Measurements from ENCODE around the gene LGI4.

The LGI4 gene

GRCh38 chr19:35080613-35081170, 54.2 kb downstream of the LGI4 start:
- Histone ChIP-seq H3K27ac (ENCODE audit: poor library complexity, severe bottlenecking) (no peak overlapping the region), H3K4me3 (ENCODE audit: severe bottlenecking) (no peak overlapping the region), H3K27me3 (ENCODE audit: insufficient read depth, poor library complexity, severe bottlenecking) (no peaks in the 10 kb centered on the region), H3K9me3 (ENCODE audit: severe bottlenecking) (no peaks in the 10 kb centered on the region), H3K36me3 (ENCODE audit: low read depth) (no peaks in the 10 kb centered on the region), H3K4me1 (ENCODE audit: insufficient read depth, poor library complexity, severe bottlenecking) (no peaks in the 10 kb centered on the region)
- ATAC-seq (ENCODE audit: low read depth) (no peak), DNase-seq (ENCODE audit: low spot score) (no peak)
- TF ChIP-seq CTCF (IDR thresholded peaks at IDR 0.05; ENCODE audit: poor library complexity, severe bottlenecking): no peak

- no peak overlapping the region for H3K4me3 ChIP-seq (ENCODE audit: severe bottlenecking)
- H3K27ac ChIP-seq (ENCODE audit: poor library complexity, severe bottlenecking): no peak overlapping the region
- no peaks in the 10 kb centered on the region for H3K9me3 ChIP-seq (ENCODE audit: severe bottlenecking)
- ATAC-seq (ENCODE audit: low read depth): no peak
- no peak for TF ChIP-seq CTCF (IDR thresholded peaks at IDR 0.05; ENCODE audit: poor library complexity, severe bottlenecking)
- DNase-seq (ENCODE audit: low spot score): no peak
- no peaks in the 10 kb centered on the region for H3K36me3 ChIP-seq (ENCODE audit: low read depth)
- no peaks in the 10 kb centered on the region for H3K4me1 ChIP-seq (ENCODE audit: insufficient read depth, poor library complexity, severe bottlenecking)
- no peaks in the 10 kb centered on the region for H3K27me3 ChIP-seq (ENCODE audit: insufficient read depth, poor library complexity, severe bottlenecking)
Measured at GRCh38 chr19:35079826-35080225, 55.0 kb downstream of the LGI4 start.

GRCh38 chr19:35077411-35078223, 57.2 kb downstream of the LGI4 start:
- no peak overlapping the region for H3K27ac ChIP-seq (ENCODE audit: poor library complexity, severe bottlenecking)
- no peaks in the 10 kb centered on the region for H3K27me3 ChIP-seq (ENCODE audit: insufficient read depth, poor library complexity, severe bottlenecking)
- no peaks in the 10 kb centered on the region for H3K9me3 ChIP-seq (ENCODE audit: severe bottlenecking)
- no peak for TF ChIP-seq CTCF (IDR thresholded peaks at IDR 0.05; ENCODE audit: poor library complexity, severe bottlenecking)
- no peak overlapping the region for H3K4me3 ChIP-seq (ENCODE audit: severe bottlenecking)
- no peaks in the 10 kb centered on the region for H3K4me1 ChIP-seq (ENCODE audit: insufficient read depth, poor library complexity, severe bottlenecking)
- DNase-seq (ENCODE audit: low spot score): no peak
- no peaks in the 10 kb centered on the region for H3K36me3 ChIP-seq (ENCODE audit: low read depth)
- ATAC-seq (ENCODE audit: low read depth): no peak

- Histone ChIP-seq H3K4me3 (ENCODE audit: severe bottlenecking) (no peak overlapping the region), H3K4me1 (ENCODE audit: insufficient read depth, poor library complexity, severe bottlenecking) (no peaks in the 10 kb centered on the region), H3K36me3 (ENCODE audit: low read depth) (no peaks in the 10 kb centered on the region), H3K27me3 (ENCODE audit: insufficient read depth, poor library complexity, severe bottlenecking) (no peaks in the 10 kb centered on the region), H3K27ac (ENCODE audit: poor library complexity, severe bottlenecking) (no peak overlapping the region), H3K9me3 (ENCODE audit: severe bottlenecking) (no peaks in the 10 kb centered on the region)
- TF ChIP-seq CTCF (IDR thresholded peaks at IDR 0.05; ENCODE audit: poor library complexity, severe bottlenecking): no peak
- DNase-seq (ENCODE audit: low spot score) (no peak), ATAC-seq (ENCODE audit: low read depth) (no peak)
Measured at GRCh38 chr19:35076657-35077056, 58.2 kb downstream of the LGI4 start.

GRCh38 chr19:35076026-35076370, 58.9 kb downstream of the LGI4 start:
- no peaks in the 10 kb centered on the region for H3K27me3 ChIP-seq (ENCODE audit: insufficient read depth, poor library complexity, severe bottlenecking)
- no peak overlapping the region for H3K27ac ChIP-seq (ENCODE audit: poor library complexity, severe bottlenecking)
- ATAC-seq (ENCODE audit: low read depth) (no peak; the same call in 2 of the 3 replicates), DNase-seq (ENCODE audit: low spot score) (no peak)
- no peak for TF ChIP-seq CTCF (IDR thresholded peaks at IDR 0.05; ENCODE audit: poor library complexity, severe bottlenecking)
- H3K36me3 ChIP-seq (ENCODE audit: low read depth): no peaks in the 10 kb centered on the region
- no peaks in the 10 kb centered on the region for H3K9me3 ChIP-seq (ENCODE audit: severe bottlenecking)
- no peaks in the 10 kb centered on the region for H3K4me1 ChIP-seq (ENCODE audit: insufficient read depth, poor library complexity, severe bottlenecking)
- no peak overlapping the region for H3K4me3 ChIP-seq (ENCODE audit: severe bottlenecking)
